B cell (primary cell): ENCODE results near the gene GSTA2. TPM values are rescaled to one million over a fixed set of nuclear protein-coding genes. Genes with fewer than 3 reads are reported as not detected.

Experiments used
- ATAC-seq: fragments of 200-7000 bp; cut with Tn5 transposase; one replicate; pipeline ENCODE4 v1.10.0; 2021; ENCODE audit warnings: low read depth, mild to moderate bottlenecking, moderate number of reproducible peaks, moderate library complexity
- CTCF ChIA-PET: fragments of 350-600 bp; sonication (Branson Sonifier 250); formaldehyde crosslinking; loops from one replicate; lab custom pipeline; 2021; ENCODE audit warnings: antibody characterized with exemption, inconsistent platforms; lab: Charles Lee
- POLR2A ChIA-PET: fragments of 350-600 bp; sonication (Branson Sonifier 250); formaldehyde crosslinking; loops from one replicate; lab custom pipeline; 2021; ENCODE audit warnings: antibody characterized with exemption; lab: Charles Lee
- DNase-seq: peaks from one replicate; pipeline ENCODE4 v3.0.0; 2013
- H2AFZ ChIP-seq: 2 replicates; pipeline ENCODE4 v1.6.1; 2012; ENCODE audit warnings: mild to moderate bottlenecking, low read depth, low read length; ENCODE audit not compliant: insufficient read depth, poor library complexity, severe bottlenecking
- H3K27ac ChIP-seq, 2 donors: 1 replicate in 1 of 2; 2 replicates in 1 of 2; pipeline ENCODE4 v1.5.1; 2012 to 2013; ENCODE audit warnings: low read length in 2 of 2, mild to moderate bottlenecking in 2 of 2, moderate library complexity in 1 of 2
- H3K27me3 ChIP-seq, 4 experiments: fragments of 200-600 bp in 1 of 4; sonication (generic) in 1 of 4; replicated peaks in 1 of 4; 1 replicate in 2 of 4; 2 replicates in 2 of 4; pipeline versions ENCODE4 v1.6.1 to v1.7.0; 2013 to 2016; ENCODE audit warnings: low read length in 3 of 4, mild to moderate bottlenecking in 2 of 4, mixed read lengths in 1 of 4, moderate library complexity in 1 of 4; ENCODE audit not compliant: insufficient read depth in 4 of 4, control insufficient read depth in 3 of 4; ENCODE audit errors: control extremely low read depth in 1 of 4
- H3K36me3 ChIP-seq, 2 experiments: replicated peaks in 1 of 2; 1 replicate in 1 of 2; 2 replicates in 1 of 2; pipeline versions ENCODE4 v1.6.1 to v1.7.1; 2013; ENCODE audit warnings: low read length in 1 of 2; ENCODE audit not compliant: insufficient read depth in 2 of 2, control insufficient read depth in 1 of 2; ENCODE audit errors: control extremely low read depth in 1 of 2, extremely low read depth in 1 of 2
- H3K4me1 ChIP-seq, 2 donors: fragments of 200-600 bp in 1 of 2; sonication (generic) in 1 of 2; 1 replicate in 1 of 2; 2 replicates in 1 of 2; pipeline versions ENCODE4 v1.5.1 to v1.6.1; 2013 to 2017; ENCODE audit warnings: low read length in 2 of 2; ENCODE audit not compliant: control insufficient read depth in 2 of 2, insufficient read depth in 2 of 2
- H3K4me2 ChIP-seq: replicated peaks from 2 replicates; pipeline ENCODE3; 2012; ENCODE audit warnings: mild to moderate bottlenecking, low read depth, low read length; ENCODE audit not compliant: poor library complexity, severe bottlenecking
- H3K4me3 ChIP-seq, 5 experiments: fragments of 200-600 bp in 1 of 5; sonication (generic) in 1 of 5; 1 replicate in 3 of 5; 2 replicates in 2 of 5; pipeline versions ENCODE4 v1.5.1 to v1.7.0; 2011 to 2016; ENCODE audit warnings: low read length in 4 of 5, mild to moderate bottlenecking in 4 of 5, low read depth in 2 of 5, control low read depth in 1 of 5, moderate library complexity in 1 of 5; ENCODE audit not compliant: insufficient read depth in 1 of 5; ENCODE audit errors: control extremely low read depth in 1 of 5, extremely low read depth in 1 of 5
- H3K79me2 ChIP-seq: fragments of 200-600 bp; sonication (generic); one replicate; pipeline ENCODE4 v1.6.0; 2016; ENCODE audit warnings: low read length; ENCODE audit not compliant: control insufficient read depth, insufficient read depth
- H3K9ac ChIP-seq: fragments of 200-600 bp; sonication (generic); 2 replicates; pipeline ENCODE4 v1.6.1; 2017; ENCODE audit warnings: mild to moderate bottlenecking, low read length, moderate library complexity
- H3K9me3 ChIP-seq, 3 donors: one replicate each; pipeline versions ENCODE4 v1.6.1 to v1.7.1; 2013; ENCODE audit warnings: low read length in 2 of 3; ENCODE audit not compliant: control insufficient read depth in 2 of 3, insufficient read depth in 1 of 3; ENCODE audit errors: control extremely low read depth in 1 of 3
- H4K20me1 ChIP-seq: 2 replicates; pipeline ENCODE4 v1.6.0; 2012; ENCODE audit warnings: mild to moderate bottlenecking, low read length; ENCODE audit not compliant: insufficient read depth, control insufficient read depth, poor library complexity, severe bottlenecking
- H3K27ac Mint-ChIP-seq: one replicate; pipeline ENCODE4 v1.8.0; 2021; ENCODE audit warnings: mixed read lengths
- H3K27me3 Mint-ChIP-seq: one replicate; pipeline ENCODE4 v1.8.0; 2021; ENCODE audit warnings: mixed read lengths
- H3K4me1 Mint-ChIP-seq: one replicate; pipeline ENCODE4 v1.8.0; 2021; ENCODE audit warnings: mixed read lengths
- H3K4me3 Mint-ChIP-seq: one replicate; pipeline ENCODE4 v1.8.0; 2021; ENCODE audit warnings: mixed read lengths
- H3K9me3 Mint-ChIP-seq: one replicate; pipeline ENCODE4 v1.8.0; 2022; ENCODE audit warnings: mixed read lengths; ENCODE audit not compliant: insufficient read depth
- CTCF ChIP-seq: fragments of 200-600 bp; IDR thresholded peaks from one replicate; pipeline ENCODE4 v1.8.0; 2022; ENCODE audit warnings: antibody characterized with exemption, mild to moderate bottlenecking
- EZH2 ChIP-seq: IDR thresholded peaks from 2 replicates; pipeline ENCODE4 v1.6.1; 2012; ENCODE audit warnings: borderline replicate concordance, low read depth, mild to moderate bottlenecking, moderate library complexity, low read length; ENCODE audit not compliant: insufficient read depth, poor library complexity, severe bottlenecking
- WGBS: methylation state at CpG from one replicate; pipeline ENCODE4 v1.1.5; 2013; ENCODE audit warnings: missing lambda C conversion rate; ENCODE audit not compliant: insufficient coverage; 5-methylcytosine and 5-hydroxymethylcytosine counted together
- intact Hi-C: fragments of 100-400 bp; cut with micrococcal nuclease; formaldehyde crosslinking; loops from one replicate; pipeline ENCODE4 v1.10.0; 2022
- polyA plus RNA-seq: library from polyadenylated mRNA; depleted of rRNA; stranded (reverse); fragments of >200 nt; gene quantifications from 2 replicates; pipeline ENCODE4 v1.2.3, GENCODE V29; 2012
- total RNA-seq, 2 donors: library from RNA; stranded (reverse); fragments of 120-200 nt in 1 of 2; gene quantifications; 1 replicate in 1 of 2; 2 replicates in 1 of 2; pipeline versions ENCODE4 v1.2.3 to v1.2.4, GENCODE V29; 2013 to 2022

GSTA2 gene
- total and polyA plus RNA-seq, 2 donors (not counting 1 experiment from before 2014, with no cell fraction given) = not detected

- Mint-ChIP-seq H3K27me3 (peaks cover 5% of the 10 kb centered on the region), H3K27ac (no peak overlapping the region), H3K4me1 (peaks cover 6% of the 10 kb centered on the region), H3K9me3 (no peaks in the 10 kb centered on the region), H3K4me3 (no peak overlapping the region)
- Histone ChIP-seq H2AFZ (no peak overlapping the region), H3K9ac (no peak overlapping the region), H3K27me3 (peaks cover 0 to 3% (median 0%) of the 10 kb centered on the region in 4 experiments), H3K9me3 (no peaks in the 10 kb centered on the region), H3K27ac (no peak overlapping the region), H3K4me3 (no peak overlapping the region), H3K4me2 (no peak overlapping the region), H3K79me2 (no peaks in the 10 kb centered on the region), H3K36me3 (no peaks in the 10 kb centered on the region), H3K4me1 (peaks cover 0 to 3% of the 10 kb centered on the region in 2 donors), H4K20me1 (no peaks in the 10 kb centered on the region)
- WGBS = 83% methylated on average over 1 of the region's 2 CpGs
- ChIA-PET POLR2A (interaction anchor here (0.6 kb wide), 1 partner anchor 376 kb away, joined by 5 read pairs; no protein-coding TSS in a partner anchor), CTCF (no interaction called here)
- DNase-seq (no peak), ATAC-seq (no peak)
- TF ChIP-seq CTCF (no peak), EZH2 (no peak)
- intact Hi-C loops = no loop called here
Measured at GRCh38 chr6:52727908-52728307, 35.4 kb downstream of the GSTA2 start.

GRCh38 chr6:52726741-52727535, 36.3 kb downstream of the GSTA2 start:
- POLR2A ChIA-PET = interaction anchor here (0.6 kb wide), 1 partner anchor 375 kb away, joined by 5 read pairs; no protein-coding TSS in a partner anchor

More at GRCh38 chr6:52726741-52727535, 36.3 kb downstream of the GSTA2 start:
- intact Hi-C loops = no loop called here
- H3K9me3 Mint-ChIP-seq = no peaks in the 10 kb centered on the region
- Histone ChIP-seq H3K27me3 (peaks cover 0 to 3% (median 0%) of the 10 kb centered on the region in 4 experiments), H2AFZ (no peak overlapping the region), H3K36me3 (no peaks in the 10 kb centered on the region), H3K4me2 (no peak overlapping the region), H3K79me2 (no peaks in the 10 kb centered on the region), H3K9me3 (no peaks in the 10 kb centered on the region), H3K27ac (no peak overlapping the region), H4K20me1 (no peaks in the 10 kb centered on the region), H3K4me1 (peaks cover 0 to 3% of the 10 kb centered on the region in 2 donors), H3K9ac (no peak overlapping the region), H3K4me3 (no peak overlapping the region)
- DNase-seq = no peak
- no peak for ATAC-seq
- no peak overlapping the region for H3K27ac Mint-ChIP-seq
- H3K4me1 Mint-ChIP-seq = peaks cover 6% of the 10 kb centered on the region
- H3K27me3 Mint-ChIP-seq = peaks cover 5% of the 10 kb centered on the region
- 83% methylated on average over 5 of the region's 15 CpGs for WGBS
- CTCF ChIA-PET = interaction anchor here (1.1 kb wide), 1 partner anchor 12 kb away, joined by 4 read pairs; no protein-coding TSS in a partner anchor
- no peak overlapping the region for H3K4me3 Mint-ChIP-seq
- TF ChIP-seq EZH2 = no peak
- TF ChIP-seq CTCF = no peak
